ENCODE data around the gene SLC5A10.
"Not testable (repeated sequence)": the region's sequence is repeated elsewhere in the genome, so short reads cannot be mapped to it uniquely, and the experiment has no call there.

SLC5A10 gene

GRCh38 chr17:19062009-19062717, 110.2 kb downstream of the SLC5A10 start:
- DNase-seq, result not testable (repeated sequence)

DNA sequence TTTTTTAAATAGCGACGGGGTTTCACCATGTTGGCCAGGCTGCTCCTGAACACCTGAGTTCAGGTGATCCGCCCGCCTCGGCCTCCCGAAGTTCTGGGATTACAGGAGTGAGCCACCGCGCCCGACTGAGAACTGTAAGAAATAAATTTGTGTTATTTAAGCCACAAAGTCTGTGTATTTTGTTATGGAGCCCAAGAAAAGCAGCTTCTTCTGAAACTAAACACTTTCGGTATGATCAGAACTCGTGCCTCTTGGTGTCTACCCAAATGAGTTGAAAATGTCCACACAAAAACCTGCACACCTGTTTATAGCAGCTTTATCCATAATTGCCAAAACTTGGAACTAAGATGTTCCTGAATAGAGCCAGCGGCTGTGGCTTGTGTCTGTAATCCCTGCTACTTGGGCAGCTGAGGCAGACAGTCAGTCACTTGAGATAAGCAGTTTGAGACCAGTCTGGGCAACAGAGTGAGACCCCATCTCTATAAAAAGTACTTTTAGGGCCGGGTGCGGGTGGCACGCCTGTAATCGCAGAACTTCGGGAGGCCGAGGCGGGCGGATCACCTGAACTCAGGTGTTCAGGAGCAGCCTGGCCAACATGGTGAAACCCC, 110.9 kb downstream of the SLC5A10 start:
- DNase-seq, result not testable (repeated sequence)

DNA sequence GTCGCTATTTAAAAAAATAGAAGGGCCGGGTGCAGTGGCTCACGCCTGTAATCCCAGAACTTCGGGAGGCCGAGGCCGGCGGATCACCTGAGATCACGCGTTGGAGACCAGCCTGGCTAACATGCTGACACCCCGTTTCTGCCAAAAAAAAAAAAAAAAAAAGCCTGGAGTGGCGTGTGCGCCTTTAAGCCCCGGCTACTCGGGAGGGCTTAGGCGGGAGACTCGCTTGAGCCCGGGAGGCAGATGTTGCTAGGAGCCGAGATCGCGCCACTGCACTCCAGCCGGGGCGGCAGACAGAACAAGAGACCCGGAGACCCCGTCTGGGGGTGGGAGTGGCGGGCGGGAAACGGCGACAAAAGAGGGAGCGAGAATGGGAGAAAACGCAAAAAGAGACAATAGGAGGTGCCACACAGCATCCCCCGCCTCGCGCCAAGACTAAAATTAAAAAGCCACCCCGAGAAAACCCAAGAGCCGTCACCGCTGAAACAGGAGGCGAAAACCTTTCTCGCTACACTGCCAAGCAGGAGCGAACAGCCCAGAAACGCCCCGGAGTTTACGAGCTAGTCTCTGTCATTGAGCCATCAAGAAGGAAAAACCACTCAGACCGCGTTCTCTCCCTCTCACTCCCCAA, 111.5 kb downstream of the SLC5A10 start:
- not testable (repeated sequence) for DNase-seq

DNA sequence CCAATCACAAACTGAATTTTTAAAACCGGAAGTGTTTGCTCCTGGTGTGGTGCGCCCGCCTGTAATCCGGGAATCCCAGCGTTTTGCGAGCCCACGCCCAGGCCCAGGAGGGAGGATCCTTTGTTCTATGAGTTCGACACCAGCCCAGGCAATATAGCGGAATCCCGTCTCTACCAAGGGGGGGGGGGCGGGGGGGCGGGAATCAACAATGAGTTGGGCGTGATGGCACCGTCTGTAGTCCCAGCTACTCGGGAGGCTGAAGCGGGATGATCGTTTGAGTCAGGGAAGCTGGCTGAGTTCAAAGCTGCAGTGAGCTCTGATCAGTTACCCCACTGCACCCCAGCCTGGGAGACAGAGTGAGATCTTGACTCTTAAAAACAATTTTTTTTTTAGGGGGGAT, 112.4 kb downstream of the SLC5A10 start:
- not testable (repeated sequence) for DNase-seq

DNA sequence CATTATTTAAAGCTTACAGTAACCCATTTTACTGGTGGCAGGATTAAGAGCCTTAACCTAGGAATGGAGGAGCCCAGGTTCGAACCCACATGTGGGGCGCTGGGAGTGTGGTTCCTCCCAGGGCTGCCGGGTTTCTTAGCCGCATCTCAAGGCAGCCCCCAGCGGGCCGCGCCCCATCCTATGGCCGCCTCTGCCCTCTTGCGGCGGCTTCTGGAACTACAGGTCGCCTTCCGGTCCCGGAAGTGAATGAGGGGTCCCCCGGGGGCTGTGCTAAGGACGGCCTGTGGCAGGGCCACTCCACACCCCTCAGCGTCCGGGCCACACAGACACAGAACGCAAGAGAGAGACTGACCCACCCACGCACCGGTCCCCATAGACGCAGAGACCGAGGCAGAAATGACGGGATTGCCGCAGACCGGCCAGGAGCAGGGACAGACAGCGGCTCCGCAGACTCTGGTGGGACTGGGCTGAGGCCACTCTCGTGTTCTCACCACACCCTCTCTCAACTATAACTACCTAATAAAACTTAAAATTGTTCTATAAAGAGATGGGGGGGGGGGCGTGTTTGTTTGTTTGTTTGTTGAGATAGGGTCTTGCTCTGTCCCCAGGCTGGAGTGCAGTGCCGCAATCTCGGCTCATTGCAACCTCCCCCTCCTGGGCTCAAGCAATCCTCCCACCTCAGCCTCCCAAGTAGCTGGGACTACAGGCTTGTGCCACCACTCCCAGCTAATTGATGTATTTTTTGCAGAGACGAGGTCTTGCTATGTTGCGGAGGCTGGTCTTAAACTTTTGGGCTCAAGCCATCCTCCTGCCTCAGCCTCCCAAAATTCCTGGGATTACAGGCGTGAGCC, 118.6 kb downstream of the SLC5A10 start:
- DNase-seq, result not testable (repeated sequence)

All from eye (tissue), 1 donor.